GM21423 (cell line): ENCODE results near the gene CUX1.
"Not testable (repeated sequence)": the region's sequence is repeated elsewhere in the genome, so short reads cannot be mapped to it uniquely, and the experiment has no call there.

ENCODE experiments used
- ATAC-seq: cut with Tn5 transposase; IDR thresholded peaks from one replicate; pipeline ENCODE4 v1.9.1; 2021; ENCODE audit warnings: mild to moderate bottlenecking, moderate library complexity; ENCODE audit not compliant: unreplicated experiment

CUX1 gene

GRCh38 chr7:102119213-102119651 lies 301.8 kb downstream of the CUX1 start:
- no peak for ATAC-seq

DNA sequence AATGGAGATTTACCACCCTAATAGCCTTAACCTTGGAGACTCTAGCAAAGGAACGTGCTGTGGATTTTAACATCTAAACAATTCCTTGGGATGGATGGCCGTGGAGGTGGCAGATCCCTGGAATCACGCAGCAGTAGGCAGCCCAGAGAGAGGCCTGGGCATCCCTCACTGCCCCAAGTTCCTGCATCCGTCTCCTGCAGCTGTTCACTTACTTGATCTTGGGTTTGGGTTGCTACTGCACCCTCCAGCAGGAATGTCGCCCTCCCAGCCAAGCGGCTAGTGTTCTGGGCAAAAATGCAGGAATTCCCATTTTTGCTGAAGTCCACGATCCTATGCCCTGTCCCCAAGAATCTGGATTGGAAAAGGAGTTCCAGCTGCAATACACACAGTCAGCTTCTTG lies 302.5 kb downstream of the CUX1 start:
- no peak for ATAC-seq

GRCh38 chr7:102120666-102121195 lies 303.3 kb downstream of the CUX1 start:
- no peak for ATAC-seq

DNA sequence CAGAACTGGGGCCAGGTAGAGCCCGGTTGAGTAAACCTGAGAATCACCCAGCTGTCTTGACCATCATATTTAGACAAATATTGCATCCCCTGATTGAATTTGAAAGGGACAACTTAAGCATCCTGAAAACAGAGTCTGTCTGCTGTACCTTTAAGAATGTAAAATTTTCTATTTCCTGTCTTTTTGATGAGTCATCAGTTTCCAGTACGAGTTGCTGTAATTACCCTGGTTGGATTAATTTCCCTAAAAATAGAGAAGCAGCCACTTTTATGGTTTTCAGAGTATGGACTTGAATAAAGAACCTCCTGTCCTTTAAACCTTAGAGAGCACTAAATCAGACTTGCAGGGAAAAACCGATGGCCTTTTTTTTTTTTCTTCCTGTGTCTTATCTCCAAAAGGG lies 304.6 kb downstream of the CUX1 start:
- ATAC-seq, result no peak

- no peak for ATAC-seq
Measured at GRCh38 chr7:102125127-102125596, 307.7 kb downstream of the CUX1 start.

DNA sequence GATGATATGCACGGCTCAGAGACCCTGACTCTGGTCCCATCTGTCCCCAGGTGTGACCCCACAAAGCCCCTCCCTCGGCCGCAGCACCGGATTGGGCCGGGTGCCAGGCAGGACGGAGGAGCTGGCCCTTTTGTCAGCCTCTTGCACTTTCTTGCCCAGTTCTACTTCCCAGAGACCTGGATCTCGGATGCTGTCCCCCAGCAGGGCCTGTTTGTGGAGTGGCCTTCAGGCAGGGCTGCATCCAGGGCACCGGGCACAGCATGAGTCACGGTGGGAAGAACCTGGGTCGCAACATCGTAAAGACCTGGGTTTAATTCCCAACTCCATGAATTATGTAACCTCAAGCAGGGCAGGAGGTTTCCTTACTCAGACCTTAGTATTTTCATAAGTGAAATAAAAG lies 310.9 kb downstream of the CUX1 start:
- ATAC-seq, result no peak

DNA sequence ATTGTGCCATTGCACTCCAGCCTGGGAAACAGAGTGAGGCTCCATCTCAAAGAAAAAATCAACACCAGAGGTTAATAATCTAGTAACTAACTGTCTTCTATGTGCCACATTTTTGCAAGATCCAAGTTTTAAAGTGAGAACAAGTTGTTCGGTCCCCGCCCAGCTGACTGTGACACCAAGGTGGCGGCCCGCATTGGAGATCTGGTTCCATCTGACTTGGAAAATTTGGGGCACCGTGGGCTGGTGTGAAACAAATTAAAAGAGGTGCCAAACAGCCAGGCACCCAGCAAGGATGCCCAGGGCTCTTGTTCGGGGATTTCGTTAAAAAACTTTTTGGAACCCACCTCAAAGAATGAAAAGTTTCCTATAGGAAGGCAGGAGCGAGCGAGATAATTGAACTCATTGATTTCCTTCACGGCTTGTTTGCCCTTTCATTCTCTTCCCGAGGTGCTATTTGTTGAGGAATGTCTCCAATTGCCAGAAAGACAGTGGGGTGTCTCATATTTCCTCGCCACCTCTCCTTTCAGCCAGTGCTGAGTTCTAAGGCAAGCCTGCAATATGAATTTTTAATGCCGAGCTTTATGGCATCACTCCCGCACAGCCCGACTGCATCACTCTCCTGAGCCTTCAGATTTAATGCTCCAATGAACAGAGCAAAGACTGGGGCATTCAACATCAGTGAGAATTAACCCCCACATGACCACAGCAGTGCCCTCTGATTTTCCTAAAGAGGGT lies 312.4 kb downstream of the CUX1 start:
- ATAC-seq, result no peak

DNA sequence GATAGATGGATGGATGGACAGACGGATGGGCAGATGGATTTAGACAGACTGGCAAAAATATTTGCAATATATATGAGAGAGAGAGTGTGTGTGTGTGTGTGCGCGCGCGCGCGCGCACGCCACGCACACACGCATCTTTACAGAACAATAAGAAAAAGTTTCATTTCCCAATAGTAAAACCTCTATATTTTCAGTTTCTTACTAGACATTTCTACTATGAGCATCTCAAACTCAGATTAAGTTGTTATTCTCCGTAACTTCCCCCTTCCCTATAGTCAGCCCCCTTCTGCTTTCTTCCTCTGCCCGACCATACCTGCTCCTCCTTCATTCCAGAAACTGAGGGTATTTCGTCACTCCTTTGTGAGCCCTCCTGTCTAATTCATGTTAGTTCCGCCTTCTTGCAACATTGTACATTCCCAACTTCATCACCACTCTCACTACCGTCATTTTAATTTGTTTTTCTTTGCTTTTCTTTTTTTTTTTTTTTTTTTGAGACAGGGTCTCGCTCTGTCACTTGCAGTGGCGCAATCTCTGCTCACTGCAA lies 314.9 kb downstream of the CUX1 start:
- no peak for ATAC-seq

DNA sequence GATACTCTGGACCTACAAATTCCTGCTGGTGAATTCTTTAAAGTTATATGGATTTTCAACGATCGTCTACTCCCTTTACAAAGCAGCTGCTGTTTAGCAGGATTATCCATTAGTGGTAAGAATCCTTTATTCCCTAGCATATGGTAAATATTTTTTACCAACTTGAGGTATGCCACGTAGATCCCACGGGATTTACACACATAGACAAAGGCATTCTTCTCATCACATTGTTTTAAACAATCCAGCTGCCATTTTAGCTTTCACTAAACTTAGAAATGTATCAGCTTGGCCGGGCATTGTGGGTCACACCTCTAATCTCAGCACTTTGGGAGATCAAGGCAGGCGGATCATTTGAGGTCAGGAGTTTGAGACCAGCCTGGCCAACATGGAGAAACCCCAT lies 321.2 kb downstream of the CUX1 start:
- no peak for ATAC-seq

GRCh38 chr7:102140952-102141370 lies 323.5 kb downstream of the CUX1 start:
- ATAC-seq, result peak; percentile 58

DNA sequence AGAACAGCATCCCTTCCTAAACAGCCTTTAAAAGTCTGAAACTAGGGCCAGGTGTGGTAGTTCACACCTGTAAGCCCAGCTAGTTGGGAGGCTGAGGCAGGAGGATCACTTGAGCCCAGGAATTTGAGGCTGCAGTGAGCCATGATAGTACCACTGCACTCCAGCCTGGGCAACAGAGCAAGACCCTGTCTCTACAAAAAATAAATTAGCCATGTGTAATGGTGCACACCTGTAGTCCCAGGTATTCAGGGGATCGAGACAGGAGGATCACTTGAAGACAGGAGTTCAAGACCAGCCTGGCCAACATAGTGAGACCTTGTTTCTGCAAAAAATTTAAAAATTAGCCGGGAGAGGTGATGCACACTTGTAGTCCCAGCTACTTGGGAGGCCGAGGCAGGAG lies 325.0 kb downstream of the CUX1 start:
- not testable (repeated sequence) for ATAC-seq

DNA sequence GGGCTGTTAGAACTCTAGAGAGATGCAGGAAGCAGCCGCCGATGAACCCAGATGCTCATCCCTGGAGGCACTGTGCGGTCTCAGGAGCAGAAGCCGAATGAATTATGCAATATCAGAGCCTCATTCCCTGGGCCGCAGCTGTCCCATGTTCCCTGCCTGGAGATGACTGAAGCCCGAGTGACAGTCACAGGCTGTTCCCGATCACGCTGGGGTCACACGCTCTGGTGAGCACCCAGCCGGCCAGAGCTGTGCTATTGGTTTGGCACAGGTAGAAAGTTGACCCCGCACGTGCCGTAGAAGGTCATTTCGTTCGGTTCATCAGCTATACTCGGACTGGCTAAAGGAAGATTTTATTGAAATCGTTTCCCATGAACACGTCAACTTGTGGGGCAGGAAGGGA lies 328.7 kb downstream of the CUX1 start:
- no peak for ATAC-seq

- no peak for ATAC-seq
Measured at GRCh38 chr7:102147008-102147407, 329.6 kb downstream of the CUX1 start.

DNA sequence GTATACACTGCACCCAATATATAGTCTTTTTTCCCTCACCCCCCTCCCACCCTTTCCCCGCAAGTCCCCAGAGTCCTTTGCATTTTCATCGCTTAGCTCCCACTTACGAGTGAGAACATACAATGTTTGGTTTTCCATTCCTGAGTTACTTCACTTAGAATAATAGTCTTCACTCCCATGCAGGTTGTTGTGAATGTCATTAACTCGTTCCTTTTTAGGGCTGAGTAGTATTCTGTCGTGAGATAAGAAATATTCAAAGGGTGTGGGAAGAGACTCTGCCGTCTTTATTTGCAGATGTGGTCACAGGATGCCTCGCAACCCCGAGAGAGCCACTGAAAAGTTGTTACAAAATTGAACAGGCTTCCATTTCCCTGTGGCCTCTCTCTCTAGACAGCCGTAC lies 331.4 kb downstream of the CUX1 start:
- no peak for ATAC-seq

DNA sequence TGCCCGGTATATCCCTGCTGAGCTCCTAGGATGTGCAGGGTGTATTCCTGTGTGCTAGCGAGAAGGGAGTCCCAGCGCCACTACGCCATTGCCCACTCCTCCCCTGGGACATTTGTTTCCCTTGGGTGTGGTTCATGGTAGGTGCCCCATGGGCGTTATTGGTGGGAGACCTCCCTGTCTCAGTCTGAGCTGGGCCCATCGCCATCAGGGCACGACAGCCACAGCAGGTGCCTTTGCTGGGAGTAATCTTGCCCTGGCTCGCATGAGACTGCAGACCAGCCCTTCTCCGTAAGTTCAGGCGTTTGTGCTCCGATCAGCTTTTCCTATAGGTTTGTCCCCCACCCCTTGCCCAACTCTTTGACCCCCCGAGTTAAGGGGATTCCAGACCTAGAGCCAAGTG lies 332.0 kb downstream of the CUX1 start:
- no peak for ATAC-seq

DNA sequence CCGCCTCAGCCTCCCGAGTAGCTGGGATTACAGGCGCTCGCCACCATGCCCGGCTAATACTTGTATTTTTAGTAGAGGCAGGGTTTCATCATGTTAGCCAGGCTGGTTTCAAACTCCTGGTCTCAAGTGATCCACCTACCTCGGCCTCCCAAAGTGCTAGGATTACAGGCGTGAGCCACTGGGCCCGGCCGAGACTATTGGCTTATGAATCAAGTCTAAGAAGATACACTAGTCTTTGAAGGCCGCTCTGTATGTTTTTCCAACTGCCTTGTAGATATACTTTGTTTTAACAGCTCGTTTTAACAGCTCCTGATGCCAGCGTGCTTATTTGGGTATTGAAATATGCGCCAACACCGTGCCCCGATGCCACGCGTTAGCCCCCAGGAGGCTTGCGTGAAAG lies 332.8 kb downstream of the CUX1 start:
- ATAC-seq, result no peak

- no peak for ATAC-seq
Measured at GRCh38 chr7:102152672-102153598, 335.5 kb downstream of the CUX1 start.

DNA sequence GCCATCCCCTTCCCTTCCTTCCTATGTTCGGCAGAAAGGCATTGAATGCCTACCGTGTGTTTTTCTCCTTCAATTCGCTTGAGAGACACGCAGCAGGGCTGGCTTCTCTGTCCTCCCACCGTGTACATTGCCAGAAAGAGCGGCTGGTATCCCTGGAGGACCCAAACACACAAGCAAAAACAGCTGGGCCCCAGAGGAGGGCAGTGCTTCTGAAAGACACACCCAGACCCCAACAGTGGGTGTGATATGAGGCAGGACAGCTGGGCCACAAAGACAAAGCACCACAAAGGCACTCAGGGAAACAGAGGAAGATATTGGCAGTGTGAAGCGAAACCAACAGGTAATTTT lies 336.1 kb downstream of the CUX1 start:
- ATAC-seq, result no peak

- ATAC-seq, result no peak
Measured at GRCh38 chr7:102154425-102154824, 337.0 kb downstream of the CUX1 start.

DNA sequence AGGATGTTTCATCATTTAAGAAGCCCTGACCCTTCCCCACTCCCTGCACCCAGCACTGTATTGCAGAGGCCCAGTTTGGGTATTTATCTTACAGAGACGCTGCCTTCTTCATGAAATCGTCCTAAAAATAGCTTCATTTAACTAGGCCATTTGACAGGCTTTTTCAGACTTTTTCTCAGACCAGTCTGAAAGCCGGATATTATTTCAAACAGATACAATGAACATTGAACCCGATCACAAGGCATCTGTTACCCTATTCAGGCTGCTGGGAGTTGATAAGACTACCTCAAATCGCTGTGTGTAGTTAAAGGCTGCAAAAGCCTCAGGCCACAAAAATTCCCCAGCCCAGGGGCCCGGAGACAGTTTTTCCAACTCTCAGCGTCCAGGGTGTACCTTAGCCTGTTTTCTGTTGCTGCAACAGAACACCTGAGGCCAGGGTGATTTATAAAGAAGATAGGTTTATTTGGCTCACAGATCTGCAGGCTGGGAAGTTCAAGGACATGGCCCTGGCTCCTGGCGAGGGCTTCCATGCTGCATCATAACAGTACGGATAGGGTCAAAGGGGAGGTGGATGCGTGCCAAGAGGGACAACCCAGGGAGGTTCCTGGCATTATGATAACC lies 338.5 kb downstream of the CUX1 start:
- ATAC-seq, result no peak

- ATAC-seq, result no peak
Measured at GRCh38 chr7:102156867-102157266, 339.4 kb downstream of the CUX1 start.
